ENCODE measurements around the gene TRAPPC3L. TPM values are rescaled to one million over a fixed set of nuclear protein-coding genes. Genes with fewer than 3 reads are reported as not detected.
A peak's percentile ranks its signal among the peaks of the same experiment; 100 is the strongest.

The TRAPPC3L gene
- total RNA-seq = 0.49 TPM

- peak; percentile 12 for DNase-seq
Measured at GRCh38 chr6:116545651-116546050, at the start of gene TRAPPC3L. TSS of gene TRAPPC3L (minus strand) at chr6:116545684. CDS start at chr6:116545514, 170 bp downstream.

DNA sequence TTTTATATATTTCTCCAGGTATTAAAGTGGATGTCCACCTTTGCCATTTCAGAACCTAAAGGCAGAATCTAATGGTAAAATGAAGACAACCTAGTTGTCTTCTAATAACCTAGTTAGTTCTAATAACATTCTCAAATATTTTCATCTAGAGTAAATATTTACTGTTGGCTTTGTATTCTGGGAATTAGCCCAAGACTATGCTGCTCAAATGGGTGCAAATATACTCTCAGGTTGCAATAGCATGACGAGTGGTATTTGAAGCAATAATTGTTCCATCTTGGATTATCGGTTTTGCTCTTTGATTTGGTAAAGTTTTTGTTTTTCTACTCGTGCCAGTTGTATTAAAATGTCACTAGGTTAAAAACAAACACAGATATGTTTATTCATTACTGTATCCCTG is 49.8 kb upstream of the TRAPPC3L start:
- DNase-seq = no peak

DNA sequence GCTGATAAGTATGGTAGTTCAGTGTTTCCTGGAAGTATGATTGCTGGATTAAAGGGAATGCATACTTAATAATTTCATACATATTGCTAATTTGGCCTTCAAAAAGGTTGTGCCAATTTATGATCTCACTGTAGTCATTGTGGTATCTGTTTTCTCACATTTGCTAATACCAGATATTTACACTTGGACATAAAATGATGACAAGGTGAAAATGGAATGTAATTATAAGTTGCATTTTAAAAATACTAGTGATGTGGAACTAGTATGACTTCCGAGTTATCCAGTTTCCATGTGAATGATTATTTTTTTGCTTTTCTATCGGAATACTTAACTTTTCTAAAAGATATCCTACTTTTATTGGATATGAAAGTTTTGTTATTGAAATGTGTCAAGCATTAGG is 41.3 kb upstream of the TRAPPC3L start:
- DNase-seq = no peak

DNA sequence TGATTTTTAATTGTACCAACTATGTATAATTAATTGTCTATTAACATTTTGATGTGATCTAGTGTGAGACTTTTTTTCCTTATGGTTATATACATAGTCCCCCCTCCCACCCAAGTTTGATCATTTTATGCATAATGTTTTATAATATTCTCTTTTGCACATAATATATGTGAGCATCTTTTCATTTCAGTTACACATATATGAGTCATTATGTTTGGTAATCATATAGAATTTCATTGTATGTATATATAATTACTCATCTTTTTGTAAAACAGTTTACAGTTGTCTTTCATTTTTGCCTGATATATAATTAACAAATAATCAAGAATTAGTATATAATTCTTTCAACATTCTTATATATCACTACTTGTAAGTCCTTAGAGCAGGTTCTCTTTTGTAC is 40.8 kb upstream of the TRAPPC3L start:
- DNase-seq = no peak

DNA sequence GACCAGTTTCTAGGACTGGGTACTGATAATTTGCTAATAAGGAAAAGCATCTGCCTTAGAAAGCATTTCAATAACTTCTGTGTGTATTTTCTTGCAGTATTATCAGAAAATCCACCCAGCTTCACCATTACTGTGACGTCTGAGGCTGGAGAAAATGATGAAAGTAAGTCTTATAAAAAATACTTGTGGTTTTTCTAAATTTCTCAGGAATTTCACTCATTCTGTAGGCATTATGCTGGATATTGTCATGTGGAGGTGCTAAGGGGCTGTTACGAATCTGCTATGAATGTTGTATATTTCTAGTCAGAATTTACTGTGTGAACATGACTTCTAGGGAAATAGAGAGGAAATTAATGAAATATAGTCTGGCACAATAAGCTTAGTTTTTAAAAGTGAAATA is 34.7 kb upstream of the TRAPPC3L start:
- DNase-seq = no peak

GRCh38 chr6:116579143-116579542 is 33.7 kb upstream of the TRAPPC3L start:
- DNase-seq = no peak

DNA sequence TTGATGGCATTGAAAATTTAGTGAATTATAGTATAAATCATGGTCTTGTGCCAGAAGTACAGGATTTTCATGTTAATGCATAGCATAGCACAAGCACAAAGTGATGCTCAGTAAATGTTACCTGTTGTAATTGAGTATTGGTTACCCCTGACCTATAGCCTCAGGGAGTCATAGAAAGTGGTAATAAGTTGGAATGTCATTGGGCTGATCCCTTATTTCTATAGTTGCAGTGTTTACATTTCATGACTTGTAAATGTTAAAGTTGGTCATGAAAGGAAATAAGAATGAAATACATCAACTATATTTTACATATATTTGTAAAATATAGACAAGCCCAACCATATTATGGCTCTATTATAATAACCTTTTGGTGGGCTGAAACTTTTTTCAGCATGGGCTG is 32.9 kb upstream of the TRAPPC3L start:
- no peak for DNase-seq

- DNase-seq = no peak
Measured at GRCh38 chr6:116577486-116577885, 32.0 kb upstream of the TRAPPC3L start.

- DNase-seq = no peak
Measured at GRCh38 chr6:116575227-116575626, 29.7 kb upstream of the TRAPPC3L start.

GRCh38 chr6:116572162-116572561 is 26.7 kb upstream of the TRAPPC3L start:
- DNase-seq = no peak

DNA sequence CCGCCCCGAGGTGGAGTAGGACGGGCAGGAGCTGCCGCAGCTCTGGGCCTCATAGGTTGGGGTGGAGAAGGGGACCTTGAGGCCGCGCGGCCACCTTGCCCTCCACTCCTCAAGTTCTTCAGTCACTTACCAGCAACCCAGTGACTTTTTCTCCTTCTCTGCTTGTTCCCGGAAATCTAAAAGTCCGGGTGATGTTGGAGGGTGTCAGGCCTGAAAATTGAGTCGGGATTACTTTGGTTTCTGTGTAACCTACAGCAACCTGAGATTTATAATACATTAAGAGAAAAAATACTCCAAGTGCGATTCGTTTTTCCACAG is 26.2 kb upstream of the TRAPPC3L start:
- peak; percentile 54 for DNase-seq

GRCh38 chr6:116570856-116571682 is 25.6 kb upstream of the TRAPPC3L start, which contains the start of gene RWDD1:
TSS of gene RWDD1 (plus strand) at chr6:116571504. CDS start at chr6:116571583, 79 bp downstream.
- peak; percentile 98 for DNase-seq

GRCh38 chr6:116568821-116569755 is 23.6 kb upstream of the TRAPPC3L start:
- DNase-seq = no peak

DNA sequence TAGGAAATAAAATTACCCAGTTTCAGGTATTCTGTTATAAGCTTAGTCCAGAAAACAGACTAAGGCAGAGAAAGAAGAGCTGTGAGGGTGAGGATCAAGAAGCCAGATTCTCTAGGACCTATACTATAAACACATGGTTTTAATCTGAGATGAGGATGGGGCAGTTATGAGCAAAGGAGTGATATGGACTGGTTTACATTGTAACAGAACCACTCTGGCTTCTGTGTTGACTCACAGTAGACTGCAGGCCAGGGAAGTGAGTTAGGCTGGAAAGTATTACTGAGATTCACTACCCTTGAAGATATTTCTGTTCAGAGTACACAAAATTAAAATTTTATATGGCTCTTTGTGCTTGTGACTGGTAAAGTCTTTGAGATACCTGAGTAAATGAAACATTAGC is 22.6 kb upstream of the TRAPPC3L start:
- no peak for DNase-seq

- no peak for DNase-seq
Measured at GRCh38 chr6:116564921-116565872, 19.7 kb upstream of the TRAPPC3L start.

DNA sequence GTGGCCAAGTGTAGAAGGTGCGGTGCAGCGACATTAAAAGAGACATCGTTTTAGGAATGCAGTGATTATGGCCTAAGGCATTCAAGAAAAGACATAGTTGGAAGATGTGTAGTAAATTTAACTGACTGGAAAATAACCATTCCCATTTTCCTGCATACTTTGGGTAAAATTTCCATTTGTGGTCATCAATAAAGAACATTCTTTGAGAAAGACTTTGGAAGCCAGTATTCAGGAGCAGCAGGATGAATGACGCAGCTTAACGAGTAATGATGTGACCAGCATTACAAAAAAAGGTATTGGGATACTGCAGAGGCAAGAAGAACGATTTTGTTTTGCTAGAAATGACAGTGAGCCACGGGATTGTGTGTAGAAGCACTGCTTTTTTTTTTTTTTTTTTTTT is 18.8 kb upstream of the TRAPPC3L start:
- DNase-seq = no peak

- no peak for DNase-seq
Measured at GRCh38 chr6:116563830-116564229, 18.3 kb upstream of the TRAPPC3L start.

GRCh38 chr6:116562614-116563013 is 17.1 kb upstream of the TRAPPC3L start:
- no peak for DNase-seq

DNA sequence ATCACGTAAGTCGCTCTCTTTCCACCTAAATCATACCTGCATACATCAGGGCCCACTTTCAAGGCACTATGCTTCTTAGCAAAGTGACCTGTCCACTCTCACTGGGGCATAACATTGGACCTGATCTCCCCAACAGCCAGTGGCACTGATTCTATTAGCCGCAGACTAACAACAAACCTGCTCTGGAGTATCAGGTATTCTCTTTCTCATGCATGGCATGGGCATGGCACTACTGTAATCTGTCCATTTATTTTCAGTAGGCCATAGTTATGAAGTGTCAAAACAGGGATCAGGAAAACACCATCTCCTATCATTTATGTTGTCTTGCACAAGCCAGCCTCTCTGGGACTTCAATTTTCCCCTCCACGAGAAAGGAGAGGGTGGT is 16.5 kb upstream of the TRAPPC3L start:
- no peak for DNase-seq

GRCh38 chr6:116561377-116562018 is 16.0 kb upstream of the TRAPPC3L start:
- peak; percentile 76 for DNase-seq

GRCh38 chr6:116560130-116560529 is 14.6 kb upstream of the TRAPPC3L start:
- DNase-seq = no peak

GRCh38 chr6:116557893-116558292 is 12.4 kb upstream of the TRAPPC3L start:
- DNase-seq = peak; percentile 7

Data from skin of body (tissue), 2 donors.